GM23248 (cell line): ENCODE results near the gene TMPRSS5.

ENCODE experiments used
- EZH2 ChIP-seq: fragments of 200-600 bp; sonication (generic); IDR thresholded peaks from 2 replicates; pipeline ENCODE4 v1.6.1; 2018; ENCODE audit warnings: antibody characterized with exemption, mild to moderate bottlenecking; ENCODE audit not compliant: insufficient read depth, poor library complexity, severe bottlenecking
- EZH2phosphoT487 ChIP-seq: fragments of 200-600 bp; sonication (generic); IDR thresholded peaks from 2 replicates; pipeline ENCODE4 v1.6.1; 2018; ENCODE audit warnings: antibody characterized with exemption, moderate library complexity, mild to moderate bottlenecking, low read depth; ENCODE audit not compliant: insufficient read depth

GRCh38 chr11:113649311-113649710 lies 56.8 kb downstream of the TMPRSS5 start:
- TF ChIP-seq EZH2 (no peak), EZH2phosphoT487 (no peak)
